Vagina (tissue), 2 donors: ENCODE measurements around the gene WNT4. TPM values are rescaled to one million over a fixed set of nuclear protein-coding genes. Genes with fewer than 3 reads are reported as not detected.

Source experiments
- DNase-seq, 2 donors: peaks; one replicate each; pipeline ENCODE4 v3.0.0-alpha.2; 2017; ENCODE audit errors: extremely low spot score in 2 of 2
- H3K27ac ChIP-seq: fragments of 200-600 bp; sonication (generic); one replicate; pipeline ENCODE4 v1.5.1; 2019
- H3K27me3 ChIP-seq: fragments of 200-600 bp; sonication (generic); one replicate; pipeline ENCODE4 v1.5.1; 2019
- H3K36me3 ChIP-seq, 2 donors: fragments of 200-600 bp; sonication (generic); one replicate each; pipeline ENCODE4 v1.5.1; 2017 to 2019
- H3K4me1 ChIP-seq: fragments of 200-600 bp; sonication (generic); one replicate; pipeline ENCODE4 v1.5.1; 2019
- H3K4me3 ChIP-seq, 2 donors: fragments of 200-600 bp; sonication (generic); 1 replicate in 1 of 2; 2 replicates in 1 of 2; pipeline ENCODE4 v1.5.1; 2016 to 2019
- H3K9me3 ChIP-seq: fragments of 200-600 bp; sonication (generic); one replicate; pipeline ENCODE4 v1.5.1; 2019
- POLR2A ChIP-seq, 2 donors: fragments of 450-650 bp; IDR thresholded peaks; one replicate each; pipeline ENCODE4 v1.6.1; 2017; ENCODE audit warnings: antibody characterized with exemption in 2 of 2, mild to moderate bottlenecking in 2 of 2, moderate library complexity in 2 of 2
- POLR2AphosphoS5 ChIP-seq, 2 donors: sonication (generic); formaldehyde crosslinking; IDR thresholded peaks; one replicate each; pipeline ENCODE4 v1.9.0; 2017; ENCODE audit warnings: antibody characterized with exemption in 2 of 2, mild to moderate bottlenecking in 2 of 2, low read depth in 1 of 2; ENCODE audit not compliant: insufficient read depth in 1 of 2
- intact Hi-C: fragments of 100-400 bp; cut with DNase I; formaldehyde crosslinking; loops from one replicate; pipeline ENCODE4 v1.15.1; 2023
- total RNA-seq: library from RNA; depleted of rRNA; stranded (reverse); fragments of >200 nt; gene quantifications from one replicate; pipeline ENCODE4 v1.2.3, GENCODE V29; 2016
- TF ChIP-seq, protein P1 (sequence below), 3 experiments: fragments of 450-650 bp in 2 of 3; fragments of 200-600 bp in 1 of 3; sonication (generic) in 1 of 3; IDR thresholded peaks; one replicate each; pipeline ENCODE4 v1.5.1; 2017 to 2019; ENCODE audit warnings: antibody characterized with exemption in 3 of 3, mild to moderate bottlenecking in 2 of 3, moderate library complexity in 2 of 3

WNT4 gene
- total RNA-seq, 1 donor from 2014 or later: 5.2 TPM

DNA sequence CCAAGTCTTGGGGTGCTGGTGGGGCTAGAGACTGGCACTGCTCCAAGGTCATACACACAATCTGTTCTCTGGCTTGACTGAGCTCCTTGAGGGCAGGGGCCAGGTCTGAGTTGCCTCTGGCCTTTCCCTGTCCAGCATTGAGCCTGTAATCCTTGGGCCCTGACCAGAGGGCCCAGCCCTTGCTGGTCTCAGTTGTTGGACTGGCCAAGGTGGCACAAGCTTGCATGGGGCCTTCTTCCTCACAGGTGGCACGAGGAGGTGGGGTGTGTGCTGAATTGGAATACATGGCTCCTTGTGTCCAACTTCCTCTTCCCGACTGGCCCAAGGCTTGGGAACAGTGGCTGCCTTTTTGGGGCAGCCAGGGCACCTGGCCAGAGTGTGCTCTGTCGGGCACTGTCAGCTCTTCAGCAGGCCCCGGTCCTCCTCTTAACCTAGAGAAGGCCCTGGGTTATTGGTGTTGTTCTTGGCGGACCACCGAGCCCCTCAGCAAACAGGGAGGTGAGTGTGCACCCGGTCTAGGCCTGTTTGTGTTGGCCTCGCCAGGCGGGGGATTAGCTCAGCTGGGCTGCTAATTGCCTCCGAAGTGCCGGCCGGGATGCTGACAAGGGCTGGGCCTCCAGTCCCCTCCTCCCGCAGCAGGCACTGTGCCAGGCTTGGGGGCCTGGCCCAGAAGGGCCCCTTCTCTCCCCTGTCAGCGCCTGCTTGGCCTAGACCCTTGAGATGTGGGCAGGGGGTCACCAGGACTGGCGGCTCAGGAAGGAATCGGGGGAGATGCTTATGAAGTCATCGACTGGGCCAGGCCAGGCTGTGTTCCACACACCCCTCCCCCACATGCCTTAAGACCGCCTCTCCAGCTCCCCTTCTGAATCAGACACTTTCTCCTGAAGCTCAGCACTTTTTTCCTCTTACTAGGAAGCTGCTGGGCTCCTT, 28.5 kb downstream of the WNT4 start:
- Histone ChIP-seq H3K36me3 (peaks cover 0 to 14% of the 10 kb centered on the region in 2 donors), H3K27ac (no peak overlapping the region), H3K4me3 (no peak overlapping the region), H3K27me3 (no peaks in the 10 kb centered on the region), H3K9me3 (no peaks in the 10 kb centered on the region), H3K4me1 (peaks cover 68% of the 10 kb centered on the region)
- intact Hi-C loops: no loop called here
- TF ChIP-seq POLR2A (IDR thresholded peaks at IDR 0.05): no peak
- TF ChIP-seq POLR2AphosphoS5 (IDR thresholded peaks at IDR 0.05; ENCODE audit: insufficient read depth in 1 of 2, low read depth in 1 of 2): no peak
- TF ChIP-seq, protein P1, sequence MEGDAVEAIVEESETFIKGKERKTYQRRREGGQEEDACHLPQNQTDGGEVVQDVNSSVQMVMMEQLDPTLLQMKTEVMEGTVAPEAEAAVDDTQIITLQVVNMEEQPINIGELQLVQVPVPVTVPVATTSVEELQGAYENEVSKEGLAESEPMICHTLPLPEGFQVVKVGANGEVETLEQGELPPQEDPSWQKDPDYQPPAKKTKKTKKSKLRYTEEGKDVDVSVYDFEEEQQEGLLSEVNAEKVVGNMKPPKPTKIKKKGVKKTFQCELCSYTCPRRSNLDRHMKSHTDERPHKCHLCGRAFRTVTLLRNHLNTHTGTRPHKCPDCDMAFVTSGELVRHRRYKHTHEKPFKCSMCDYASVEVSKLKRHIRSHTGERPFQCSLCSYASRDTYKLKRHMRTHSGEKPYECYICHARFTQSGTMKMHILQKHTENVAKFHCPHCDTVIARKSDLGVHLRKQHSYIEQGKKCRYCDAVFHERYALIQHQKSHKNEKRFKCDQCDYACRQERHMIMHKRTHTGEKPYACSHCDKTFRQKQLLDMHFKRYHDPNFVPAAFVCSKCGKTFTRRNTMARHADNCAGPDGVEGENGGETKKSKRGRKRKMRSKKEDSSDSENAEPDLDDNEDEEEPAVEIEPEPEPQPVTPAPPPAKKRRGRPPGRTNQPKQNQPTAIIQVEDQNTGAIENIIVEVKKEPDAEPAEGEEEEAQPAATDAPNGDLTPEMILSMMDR (IDR thresholded peaks at IDR 0.05): no peak
- DNase-seq: peak in 1 of 2 donors; percentile 83

DNA sequence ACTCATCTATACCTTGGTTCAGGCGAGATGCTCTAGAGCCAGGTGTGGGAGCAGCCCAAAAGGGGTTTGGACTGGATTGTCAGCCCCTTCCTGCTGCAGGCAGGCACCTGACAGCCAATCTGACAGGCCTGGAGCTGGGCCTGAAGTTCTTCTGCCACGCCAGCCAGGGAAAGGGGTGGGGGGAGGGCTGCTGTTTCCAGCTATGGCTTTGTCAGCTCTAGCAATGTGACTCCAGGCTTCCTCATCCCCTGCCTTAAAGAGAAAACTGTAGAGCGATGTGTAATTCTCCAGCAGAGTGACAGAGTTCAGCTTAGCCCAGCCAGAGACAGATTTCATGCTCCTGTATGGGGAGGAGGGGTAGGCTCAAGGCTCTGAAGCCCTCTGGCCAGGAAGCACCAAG, 30.3 kb downstream of the WNT4 start:
- H3K27me3 ChIP-seq: no peaks in the 10 kb centered on the region
- no peak for TF ChIP-seq POLR2A (IDR thresholded peaks at IDR 0.05)
- TF ChIP-seq, protein P1 (IDR thresholded peaks at IDR 0.05): no peak
- TF ChIP-seq POLR2AphosphoS5 (IDR thresholded peaks at IDR 0.05; ENCODE audit: insufficient read depth in 1 of 2, low read depth in 1 of 2): no peak
- peaks cover 66% of the 10 kb centered on the region for H3K4me1 ChIP-seq
- no peak for DNase-seq
- no peak overlapping the region for H3K27ac ChIP-seq
- no peaks in the 10 kb centered on the region for H3K9me3 ChIP-seq
- H3K4me3 ChIP-seq: no peak overlapping the region
- intact Hi-C loops: no loop called here
- peaks cover 0 to 13% of the 10 kb centered on the region in 2 donors for H3K36me3 ChIP-seq

DNA sequence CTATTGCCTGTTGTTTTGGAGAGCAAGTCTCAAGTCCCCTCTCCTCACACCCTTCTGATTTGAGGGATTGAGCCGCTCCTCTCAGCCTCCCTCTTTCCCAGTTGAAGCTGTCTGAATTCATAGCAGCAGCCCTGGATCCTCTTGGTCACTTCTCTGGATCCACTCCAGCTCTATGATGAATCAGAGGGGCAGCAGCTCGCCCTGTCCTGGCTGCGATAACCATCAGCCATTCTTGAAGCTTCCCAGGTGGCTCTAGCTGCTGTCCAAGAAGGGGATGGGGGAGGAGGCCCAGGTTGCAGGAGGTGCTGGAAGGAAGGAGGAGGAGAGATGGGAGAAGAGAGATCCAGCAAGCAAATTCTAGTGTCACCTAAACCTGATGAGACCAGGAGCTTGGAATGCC, 31.3 kb downstream of the WNT4 start:
- Histone ChIP-seq H3K4me3 (no peak overlapping the region), H3K27me3 (no peaks in the 10 kb centered on the region), H3K4me1 (peaks cover 58% of the 10 kb centered on the region), H3K36me3 (peaks cover 0 to 13% of the 10 kb centered on the region in 2 donors), H3K9me3 (no peaks in the 10 kb centered on the region), H3K27ac (no peak overlapping the region)
- intact Hi-C loops: no loop called here
- TF ChIP-seq POLR2AphosphoS5 (IDR thresholded peaks at IDR 0.05; ENCODE audit: insufficient read depth in 1 of 2, low read depth in 1 of 2): no peak
- no peak for TF ChIP-seq POLR2A (IDR thresholded peaks at IDR 0.05)
- TF ChIP-seq, protein P1 (IDR thresholded peaks at IDR 0.05): no peak
- DNase-seq: no peak

DNA sequence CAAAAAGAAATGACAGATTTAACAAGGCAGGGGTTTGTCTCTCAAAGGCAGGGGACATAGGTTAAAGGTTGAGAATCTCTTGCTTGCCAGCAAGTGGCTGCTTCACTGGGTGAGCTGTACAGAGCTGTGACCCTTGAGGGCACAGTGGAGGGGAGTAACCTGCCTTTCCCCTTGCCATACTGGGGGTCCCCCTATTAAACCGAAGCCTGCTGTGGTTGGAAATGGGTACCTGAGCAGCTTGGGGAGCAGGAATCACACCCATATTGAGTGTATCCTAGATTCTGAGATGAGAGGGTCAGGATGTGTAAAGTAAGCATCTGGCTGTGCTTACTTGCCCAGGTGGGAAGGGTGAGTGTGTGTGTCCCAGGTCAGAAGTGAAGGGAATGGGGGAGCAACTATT, 31.8 kb downstream of the WNT4 start:
- Histone ChIP-seq H3K36me3 (peaks cover 0 to 13% of the 10 kb centered on the region in 2 donors), H3K4me3 (no peak overlapping the region), H3K4me1 (peaks cover 60% of the 10 kb centered on the region), H3K27me3 (no peaks in the 10 kb centered on the region), H3K27ac (no peak overlapping the region), H3K9me3 (no peaks in the 10 kb centered on the region)
- DNase-seq: no peak
- TF ChIP-seq POLR2A (IDR thresholded peaks at IDR 0.05): no peak
- no peak for TF ChIP-seq POLR2AphosphoS5 (IDR thresholded peaks at IDR 0.05; ENCODE audit: insufficient read depth in 1 of 2, low read depth in 1 of 2)
- TF ChIP-seq, protein P1 (IDR thresholded peaks at IDR 0.05): no peak
- intact Hi-C loops: no loop called here

DNA sequence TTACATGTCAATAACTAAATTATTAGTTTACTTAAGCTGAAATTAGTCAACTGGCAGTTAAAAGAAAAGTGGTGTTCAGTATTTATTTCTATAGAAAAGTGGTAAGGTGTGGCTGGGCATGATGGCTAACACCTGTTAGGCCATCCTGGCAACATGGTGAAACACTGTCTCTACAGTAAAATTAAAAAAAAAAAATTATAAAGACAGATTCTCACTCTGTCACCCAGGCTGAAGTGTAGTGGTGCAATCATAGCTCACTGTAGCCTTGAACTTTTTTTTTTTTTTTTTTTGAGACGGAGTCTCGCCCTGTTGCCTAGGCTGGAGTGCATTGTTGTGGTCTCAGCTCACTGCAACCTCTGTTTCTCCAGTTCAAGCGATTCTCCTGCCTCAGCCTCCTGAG, 32.9 kb downstream of the WNT4 start:
- Histone ChIP-seq H3K36me3 (peaks cover 0 to 13% of the 10 kb centered on the region in 2 donors), H3K4me1 (peaks cover 65% of the 10 kb centered on the region), H3K9me3 (no peaks in the 10 kb centered on the region), H3K27me3 (no peaks in the 10 kb centered on the region), H3K4me3 (no peak overlapping the region), H3K27ac (no peak overlapping the region)
- intact Hi-C loops: no loop called here
- TF ChIP-seq POLR2A (IDR thresholded peaks at IDR 0.05) (no peak), POLR2AphosphoS5 (IDR thresholded peaks at IDR 0.05; ENCODE audit: insufficient read depth in 1 of 2, low read depth in 1 of 2) (no peak)
- TF ChIP-seq, protein P1 (IDR thresholded peaks at IDR 0.05): no peak
- DNase-seq: no peak
